Fibroblast of mammary gland (primary cell): ENCODE data around the gene RTL10.

Source experiments
- DNase-seq: peaks from one replicate; pipeline ENCODE4 v3.0.0-alpha.2; 2010; ENCODE audit warnings: low read depth
- H3K4me3 ChIP-seq: 2 replicates; pipeline ENCODE4 v1.5.1; 2011; ENCODE audit warnings: low read depth, mild to moderate bottlenecking, low read length, moderate library complexity; ENCODE audit not compliant: control insufficient read depth
- TF ChIP-seq, protein P1 (sequence below): conservative IDR thresholded peaks from 2 replicates; pipeline ENCODE4 v1.5.1; 2011; ENCODE audit warnings: low read depth, low read length, inconsistent platforms; ENCODE audit not compliant: control insufficient read depth, insufficient read depth

Gene RTL10

DNA sequence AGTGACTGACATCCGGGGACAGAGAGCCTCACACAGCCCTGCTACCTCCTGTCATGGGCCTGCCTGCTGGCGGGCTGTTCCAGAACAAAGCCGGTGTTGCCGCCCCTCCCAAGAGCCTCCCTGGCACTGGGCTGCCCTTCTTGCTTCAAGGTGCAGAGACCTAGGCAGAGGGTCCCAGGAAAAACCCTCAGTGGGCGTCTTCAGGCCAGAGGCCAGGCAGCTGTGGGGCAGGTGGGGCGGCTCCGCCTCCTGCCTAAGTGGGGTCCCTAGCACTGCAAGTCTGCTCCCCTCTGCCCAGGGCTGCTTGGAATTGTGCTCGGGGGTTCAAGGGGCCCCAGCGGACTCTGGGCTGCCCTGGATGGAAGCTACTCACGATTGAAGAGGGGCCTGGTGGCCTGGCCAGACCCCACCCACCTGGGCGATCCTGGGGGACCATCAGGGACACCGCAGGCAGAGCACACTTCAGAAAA, 20.4 kb upstream of the RTL10 start:
- TF ChIP-seq, protein P1, sequence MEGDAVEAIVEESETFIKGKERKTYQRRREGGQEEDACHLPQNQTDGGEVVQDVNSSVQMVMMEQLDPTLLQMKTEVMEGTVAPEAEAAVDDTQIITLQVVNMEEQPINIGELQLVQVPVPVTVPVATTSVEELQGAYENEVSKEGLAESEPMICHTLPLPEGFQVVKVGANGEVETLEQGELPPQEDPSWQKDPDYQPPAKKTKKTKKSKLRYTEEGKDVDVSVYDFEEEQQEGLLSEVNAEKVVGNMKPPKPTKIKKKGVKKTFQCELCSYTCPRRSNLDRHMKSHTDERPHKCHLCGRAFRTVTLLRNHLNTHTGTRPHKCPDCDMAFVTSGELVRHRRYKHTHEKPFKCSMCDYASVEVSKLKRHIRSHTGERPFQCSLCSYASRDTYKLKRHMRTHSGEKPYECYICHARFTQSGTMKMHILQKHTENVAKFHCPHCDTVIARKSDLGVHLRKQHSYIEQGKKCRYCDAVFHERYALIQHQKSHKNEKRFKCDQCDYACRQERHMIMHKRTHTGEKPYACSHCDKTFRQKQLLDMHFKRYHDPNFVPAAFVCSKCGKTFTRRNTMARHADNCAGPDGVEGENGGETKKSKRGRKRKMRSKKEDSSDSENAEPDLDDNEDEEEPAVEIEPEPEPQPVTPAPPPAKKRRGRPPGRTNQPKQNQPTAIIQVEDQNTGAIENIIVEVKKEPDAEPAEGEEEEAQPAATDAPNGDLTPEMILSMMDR: no peak
- no peak for DNase-seq
- no peak overlapping the region for H3K4me3 ChIP-seq

DNA sequence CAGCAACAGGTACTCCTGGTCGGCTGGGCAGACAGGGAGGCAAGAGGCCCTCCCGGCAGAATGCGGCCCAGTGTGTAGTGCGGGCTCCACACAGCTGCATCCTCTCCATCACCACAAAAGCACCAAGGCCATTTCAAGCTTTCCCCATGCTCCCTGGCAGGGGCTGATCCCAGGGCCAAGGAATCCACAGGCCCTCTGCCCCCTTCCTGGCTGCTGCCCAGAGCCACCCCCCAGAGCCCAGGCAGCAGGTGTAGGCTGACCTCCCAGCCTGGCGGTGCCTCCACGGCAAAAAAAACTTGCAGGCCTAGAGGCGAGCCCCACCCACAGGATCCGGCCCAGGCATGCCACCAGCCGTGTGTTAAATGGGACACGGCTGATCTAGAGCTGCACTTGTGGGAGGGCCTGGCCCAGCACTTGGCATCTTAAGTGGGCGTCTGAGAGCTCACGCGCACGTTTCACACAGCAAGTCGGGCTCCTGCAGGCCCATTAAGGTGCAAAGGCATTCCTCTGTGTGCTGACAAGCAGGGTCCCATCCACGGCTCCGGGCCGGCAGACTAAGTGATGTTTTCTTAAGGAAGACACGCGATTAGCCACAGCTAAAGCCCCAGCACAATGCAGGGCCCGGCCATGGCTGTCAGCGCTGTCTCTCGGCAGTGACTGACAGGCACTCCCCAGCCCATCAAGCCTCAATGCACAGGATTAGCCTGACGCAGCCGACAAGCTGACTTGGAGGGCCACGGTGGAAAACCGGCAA, 19.8 kb upstream of the RTL10 start:
- no peak for DNase-seq
- no peak overlapping the region for H3K4me3 ChIP-seq
- TF ChIP-seq, protein P1: no peak

DNA sequence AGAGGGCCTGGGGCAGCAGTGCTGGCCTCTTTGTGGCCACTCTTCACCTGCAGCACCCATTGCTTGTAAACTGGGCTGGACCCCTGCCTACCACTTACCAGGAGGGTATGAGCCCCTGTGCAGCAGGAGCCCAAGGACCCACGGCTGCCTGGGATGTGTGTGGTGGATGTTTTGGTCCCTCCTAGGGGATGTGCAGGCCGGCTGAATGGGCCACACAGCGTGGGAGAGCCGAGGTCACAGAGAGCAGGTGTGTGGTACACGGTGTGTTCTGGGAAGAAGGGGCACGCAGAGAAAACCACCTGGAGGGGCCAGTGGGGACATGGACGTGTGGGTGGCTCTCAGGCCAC, 19.3 kb upstream of the RTL10 start:
- H3K4me3 ChIP-seq: no peak overlapping the region
- DNase-seq: no peak
- TF ChIP-seq, protein P1: no peak

DNA sequence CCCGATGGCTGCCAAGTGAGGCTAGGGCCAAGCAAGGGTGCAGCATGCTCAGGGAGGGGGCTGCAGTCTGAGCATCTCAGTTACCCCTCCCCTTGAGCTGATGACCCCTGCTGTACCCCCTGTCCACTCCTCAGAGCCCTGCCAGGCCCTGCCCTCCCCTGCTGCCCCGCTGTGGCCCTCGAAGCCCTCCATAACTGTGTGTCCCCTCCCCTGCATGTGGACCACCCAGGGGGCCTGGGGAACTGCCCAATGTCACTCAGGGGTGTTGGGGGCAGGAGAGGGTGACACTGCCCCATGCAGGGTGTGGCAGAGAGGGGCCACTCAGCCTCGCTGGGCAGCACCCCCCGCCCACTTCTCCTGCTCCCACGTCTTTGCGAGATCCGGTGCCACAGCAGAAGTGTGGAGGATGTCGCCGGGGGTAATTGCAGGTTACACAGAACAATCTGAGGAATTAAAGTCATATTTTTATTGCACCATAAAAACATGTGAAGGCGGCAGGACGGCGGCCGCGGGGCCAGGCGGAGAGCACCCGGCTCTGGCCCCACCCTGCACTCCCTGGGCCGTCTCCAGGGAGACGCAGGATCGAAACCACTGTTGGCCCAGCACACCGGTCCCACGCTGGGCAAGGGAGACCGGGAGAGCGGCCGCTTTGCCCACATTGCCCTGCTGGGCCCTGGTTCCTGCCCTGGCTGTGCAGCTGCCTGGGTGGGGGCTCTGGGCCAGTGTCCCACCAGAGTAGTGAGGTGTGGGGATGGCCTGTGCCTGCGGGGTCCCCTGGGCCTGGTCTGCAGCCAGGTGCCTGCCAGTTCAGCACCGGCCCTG, 18.7 kb upstream of the RTL10 start:
- DNase-seq: no peak
- no peak overlapping the region for H3K4me3 ChIP-seq
- TF ChIP-seq, protein P1: no peak

DNA sequence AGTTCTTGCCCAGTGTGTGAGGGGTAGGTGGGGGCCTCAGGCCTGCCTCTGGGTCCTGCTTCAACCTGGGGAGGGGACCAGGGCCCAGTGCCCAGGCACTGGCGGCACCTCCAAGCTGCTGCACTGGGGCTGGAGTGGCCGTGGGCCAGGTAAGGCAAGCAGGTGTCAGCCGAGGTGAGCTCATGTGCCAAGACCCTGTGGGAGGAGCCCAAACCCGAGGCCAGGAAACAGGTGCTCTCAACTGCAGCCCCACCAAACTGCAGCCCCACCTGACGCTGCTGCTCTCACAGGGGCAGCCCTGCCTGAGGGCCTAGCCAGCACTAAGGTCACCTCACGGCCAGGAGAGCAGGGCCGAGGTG, 18.1 kb upstream of the RTL10 start:
- TF ChIP-seq, protein P1: no peak
- H3K4me3 ChIP-seq: no peak overlapping the region
- no peak for DNase-seq

DNA sequence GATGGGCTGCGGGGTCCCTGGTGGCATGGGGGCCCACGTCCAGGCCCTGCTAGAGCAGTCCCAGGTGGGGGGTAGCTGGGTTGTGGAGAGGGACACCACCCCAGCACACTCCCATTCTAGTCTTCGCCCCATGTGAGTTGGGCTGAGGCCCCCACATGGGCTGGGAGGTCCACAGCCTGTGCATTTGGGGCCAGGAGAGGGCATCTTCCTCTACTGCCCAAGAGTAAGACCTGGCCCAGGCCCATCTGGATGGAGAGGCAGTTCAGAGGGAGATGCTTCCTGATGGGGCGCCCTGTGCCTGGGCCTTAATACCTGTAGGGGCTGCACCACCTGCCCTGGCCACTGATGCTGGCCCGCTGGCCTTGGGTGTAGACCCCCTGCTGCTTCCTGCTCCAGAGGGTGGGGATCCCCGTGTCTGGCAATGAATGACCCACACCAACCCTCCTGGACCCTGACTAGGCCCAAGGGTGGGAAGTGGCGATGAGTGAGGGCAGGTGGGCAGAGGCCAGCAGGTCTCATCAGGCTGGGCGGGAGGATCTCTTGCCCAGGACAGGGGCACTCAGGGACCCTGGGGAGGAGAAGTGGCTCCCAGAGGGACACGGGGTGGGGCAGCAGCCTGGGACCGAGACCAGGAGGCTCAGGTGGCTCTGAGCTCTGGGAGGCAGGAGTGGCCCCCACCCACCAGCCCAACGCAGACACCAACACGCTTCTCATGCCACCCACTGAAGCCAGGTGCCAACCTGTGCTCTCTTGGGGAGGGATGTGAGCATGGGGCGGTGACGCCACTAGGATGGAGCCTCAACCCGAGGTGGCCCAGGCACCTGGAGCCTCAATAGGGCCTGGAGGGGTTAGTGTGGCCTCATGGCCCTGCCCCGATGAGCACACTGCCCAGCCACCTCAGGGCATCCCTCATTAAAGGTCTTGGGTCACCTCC, 17.4 kb upstream of the RTL10 start:
- DNase-seq: no peak
- TF ChIP-seq, protein P1: no peak
- no peak overlapping the region for H3K4me3 ChIP-seq
